GM21529 (cell line): ENCODE results near the gene ATP11A.

ENCODE experiments used
- ATAC-seq: cut with Tn5 transposase; IDR thresholded peaks from one replicate; pipeline ENCODE4 v1.9.1; 2021; ENCODE audit not compliant: unreplicated experiment

ATP11A gene

DNA sequence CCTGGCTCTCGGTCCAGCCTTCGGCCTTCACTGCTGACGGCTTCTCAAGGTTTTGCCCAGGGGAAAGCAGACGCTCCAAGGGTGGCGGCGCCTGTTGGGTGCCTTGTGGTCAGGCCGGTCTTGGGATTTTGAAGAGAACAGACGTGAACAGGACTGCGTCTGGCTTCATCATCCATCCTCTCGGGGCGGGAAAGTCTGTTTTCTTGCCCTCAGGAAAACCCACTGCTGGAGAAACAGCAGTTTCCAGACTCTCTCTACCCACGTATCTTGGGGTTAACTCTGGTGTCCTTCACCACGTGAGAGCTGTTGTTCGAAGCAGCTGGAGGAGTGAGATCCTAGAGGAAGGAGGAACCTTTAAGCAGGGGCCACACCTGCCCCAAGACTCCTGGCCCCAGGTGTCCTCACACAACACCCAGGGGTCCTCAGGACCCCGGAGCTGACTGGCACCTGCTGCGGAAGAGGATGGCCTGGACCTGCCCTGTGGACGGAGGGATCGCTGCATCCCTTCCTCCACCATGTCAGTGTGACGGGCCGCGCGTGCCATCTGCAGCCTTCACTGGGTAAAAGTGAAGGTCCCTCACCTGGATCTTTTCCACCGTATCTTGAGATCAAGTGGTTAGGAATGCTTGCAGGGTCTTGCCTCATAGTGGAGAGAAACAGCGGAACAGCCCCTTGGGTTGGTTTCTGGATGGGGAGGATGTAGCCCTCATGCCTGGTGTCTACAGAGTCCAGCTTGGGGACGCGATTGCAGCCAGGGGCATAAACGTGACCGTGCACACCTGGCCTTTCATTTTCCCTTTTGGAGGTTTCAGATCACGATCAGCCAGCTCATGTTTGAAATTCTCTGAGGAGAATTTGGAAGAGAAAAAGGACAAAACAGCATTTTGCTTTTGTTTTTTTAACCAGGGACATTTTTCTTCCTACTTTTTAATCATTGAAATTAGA lies 209.7 kb downstream of the ATP11A start:
- ATAC-seq = no peak

DNA sequence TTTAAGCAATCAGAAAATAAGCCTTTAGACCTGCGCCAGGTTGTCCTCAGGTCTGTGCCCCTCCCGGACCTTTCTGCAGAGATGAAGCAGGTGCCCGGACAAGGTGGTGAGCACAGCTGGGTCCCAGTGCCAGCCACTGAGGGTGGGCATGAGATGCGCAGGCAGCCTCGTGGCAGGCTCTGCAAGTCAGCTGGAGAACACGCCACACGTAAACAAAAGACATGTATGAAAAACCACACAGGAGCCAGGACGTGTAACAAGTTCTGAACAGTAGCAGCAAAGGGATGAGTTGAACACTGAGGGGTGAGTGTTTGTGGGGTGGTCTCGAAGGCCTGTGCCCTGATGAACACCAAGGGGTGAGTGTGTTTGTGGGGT lies 210.4 kb downstream of the ATP11A start:
- no peak for ATAC-seq

- no peak for ATAC-seq
These were observed 210.9 kb downstream of the ATP11A start for GRCh38 chr13:112900691-112901091.

DNA sequence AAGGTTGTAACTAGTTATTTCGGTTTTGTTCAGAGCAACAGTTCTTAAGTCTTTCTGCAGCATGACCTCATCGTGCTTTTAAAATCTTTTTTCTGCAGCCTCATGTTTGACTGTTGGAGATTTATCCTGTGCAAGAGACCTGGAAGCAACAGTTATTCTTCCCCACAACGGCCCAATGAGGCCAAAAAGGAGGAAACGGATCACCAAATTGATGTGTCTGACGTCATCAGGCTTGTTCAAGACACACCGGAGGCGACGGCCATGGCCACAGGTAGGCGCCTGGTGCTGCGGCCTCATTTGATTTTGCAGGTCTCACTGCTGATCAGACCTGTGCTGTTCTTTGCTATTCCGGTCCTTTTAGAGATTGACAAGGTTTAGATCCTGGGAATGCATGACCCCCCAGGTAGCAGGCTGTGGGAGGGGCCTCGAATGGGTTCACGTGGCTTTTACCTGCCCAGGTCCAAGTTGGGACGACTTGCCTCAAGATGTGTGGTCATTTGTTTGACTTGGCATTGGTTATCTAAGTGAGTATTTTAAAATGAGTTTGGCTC lies 212.3 kb downstream of the ATP11A start:
- no peak for ATAC-seq

DNA sequence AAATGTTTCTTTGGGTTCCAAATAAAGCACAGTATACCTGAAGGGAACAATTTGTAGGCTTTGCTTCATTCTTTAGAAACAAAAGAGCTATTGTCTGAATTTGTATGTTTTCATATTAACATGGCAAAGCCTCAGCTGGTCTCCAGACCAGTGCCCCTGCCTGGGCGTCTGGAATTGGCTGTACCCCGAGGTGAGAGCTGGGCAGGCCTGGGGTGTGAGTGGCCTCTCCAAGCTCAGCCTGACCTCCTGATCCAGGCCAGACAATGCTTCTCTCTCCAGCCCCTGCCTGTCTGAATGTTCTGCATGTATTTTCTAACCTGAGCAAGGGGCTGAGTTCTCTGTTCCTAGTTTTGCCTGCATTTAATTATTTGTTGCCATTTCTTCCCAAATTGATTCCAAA lies 212.8 kb downstream of the ATP11A start:
- no peak for ATAC-seq

DNA sequence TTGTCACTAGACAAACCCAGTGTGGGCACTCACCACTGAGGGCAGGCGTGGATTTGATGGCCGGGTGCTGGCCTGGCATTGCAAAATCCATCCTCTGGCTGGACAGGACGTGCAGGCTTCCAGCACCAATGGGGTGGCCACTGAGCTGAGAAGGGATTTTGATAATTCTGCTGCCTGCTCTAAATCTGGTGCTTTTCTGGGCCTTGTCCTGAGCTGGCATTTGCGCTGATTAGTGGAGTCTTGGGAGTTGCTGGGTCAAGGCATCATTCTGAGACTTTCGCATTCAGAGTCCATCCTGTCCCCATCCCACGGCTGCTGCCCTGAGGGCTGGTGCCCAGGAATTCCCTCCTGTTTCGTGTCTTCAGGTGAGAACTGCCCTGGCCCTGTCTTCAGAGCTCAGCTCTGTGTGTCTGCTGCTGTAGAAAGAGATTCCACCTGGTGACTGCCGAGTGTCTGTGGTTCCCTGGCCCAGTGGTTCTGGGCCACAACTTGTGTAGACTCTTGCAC lies 213.3 kb downstream of the ATP11A start:
- no peak for ATAC-seq

DNA sequence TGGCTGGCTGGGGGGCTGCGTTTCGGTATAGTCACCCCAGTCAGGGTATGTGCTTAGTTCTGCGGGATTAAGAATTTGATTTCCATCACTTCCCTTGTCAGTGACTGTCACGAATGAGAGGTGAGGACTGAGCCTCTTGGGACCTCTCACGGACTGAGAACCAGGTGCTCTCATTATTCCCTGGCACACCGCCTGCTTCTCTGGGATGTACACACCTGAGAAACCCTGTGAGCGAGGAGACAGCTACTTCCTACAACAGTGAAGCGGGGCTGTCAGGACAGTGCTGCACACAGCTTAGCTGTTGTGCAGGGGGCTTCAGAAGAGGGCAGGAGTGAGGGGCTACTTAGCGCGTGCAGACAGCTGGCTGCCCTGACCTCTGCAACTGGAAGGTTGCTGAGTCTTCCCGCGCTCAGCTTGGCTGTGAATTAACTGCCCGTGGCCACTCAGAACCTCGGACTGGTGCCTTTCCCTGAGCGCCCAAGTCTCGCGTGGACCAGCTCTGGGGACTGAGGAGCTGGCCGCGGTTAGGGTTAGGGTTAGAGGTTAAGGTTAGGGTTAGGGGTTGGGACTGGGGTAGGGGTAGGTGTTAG lies 213.9 kb downstream of the ATP11A start:
- ATAC-seq = no peak

- ATAC-seq = no peak
These were observed 214.7 kb downstream of the ATP11A start for GRCh38 chr13:112904436-112904960.

DNA sequence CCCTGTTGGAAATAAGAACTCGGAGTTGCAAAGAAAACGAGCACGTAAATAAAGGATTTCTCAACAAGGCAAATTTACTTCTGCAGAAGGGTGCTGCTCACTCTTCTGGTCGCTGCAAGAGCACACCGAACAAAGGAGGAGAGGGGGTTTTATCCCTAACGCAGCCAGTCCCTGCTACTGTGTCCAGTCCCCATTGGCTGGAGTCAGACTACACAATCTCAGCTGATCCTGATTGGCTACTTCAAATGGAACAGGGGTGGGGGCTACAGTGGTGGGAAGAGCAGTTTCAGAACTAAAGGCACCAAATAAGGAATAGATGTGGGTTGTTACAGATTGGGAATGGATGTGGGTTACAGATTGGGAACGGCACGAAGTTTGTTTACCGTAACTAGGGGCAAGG lies 215.2 kb downstream of the ATP11A start:
- no peak for ATAC-seq

DNA sequence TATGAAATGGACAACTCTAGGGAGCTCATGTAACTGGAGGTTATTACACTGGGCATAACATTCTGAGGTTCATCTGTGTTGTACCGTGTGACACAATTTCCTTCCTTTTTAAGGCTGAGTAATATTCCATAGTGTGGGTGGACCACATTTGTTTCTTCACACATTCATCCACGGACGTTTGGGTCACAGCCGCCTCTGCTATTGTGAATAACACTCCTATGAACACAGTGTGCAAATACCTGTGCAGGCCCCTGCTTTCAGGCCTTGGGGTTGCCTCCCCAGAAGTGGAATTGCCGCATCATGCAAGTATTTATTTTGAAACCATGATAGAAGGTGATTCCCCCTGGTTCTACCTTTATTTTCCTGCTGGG lies 215.8 kb downstream of the ATP11A start:
- ATAC-seq = no peak

- ATAC-seq = no peak
These were observed 216.3 kb downstream of the ATP11A start for GRCh38 chr13:112905990-112906641.

- ATAC-seq = no peak
These were observed 217.4 kb downstream of the ATP11A start for GRCh38 chr13:112907286-112907685.

DNA sequence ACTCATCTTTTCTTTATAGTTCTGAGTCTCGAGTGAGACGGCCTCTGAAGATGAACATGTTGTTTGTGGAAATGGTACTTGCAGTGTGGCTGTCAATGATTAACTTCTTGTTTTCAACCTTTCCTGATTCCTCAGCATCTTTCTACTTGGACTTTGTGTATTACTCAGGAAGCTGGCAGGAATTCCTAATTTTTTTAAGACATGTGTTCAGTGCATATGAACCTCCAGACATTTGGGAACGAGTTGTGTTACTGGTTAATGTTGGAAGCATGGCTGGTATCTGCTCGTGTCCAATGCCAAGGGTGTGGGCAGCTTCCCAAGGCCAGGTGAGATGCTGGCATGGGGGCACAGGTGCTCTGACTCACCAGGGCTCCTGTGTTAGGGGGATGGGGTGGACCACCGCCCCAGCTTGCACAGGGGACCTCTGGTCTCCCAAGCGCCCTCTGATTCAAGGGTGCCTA lies 218.1 kb downstream of the ATP11A start:
- ATAC-seq = no peak

- ATAC-seq = no peak
These were observed 218.5 kb downstream of the ATP11A start for GRCh38 chr13:112908342-112908741.

- ATAC-seq = no peak
These were observed 220.2 kb downstream of the ATP11A start for GRCh38 chr13:112910016-112910415.

DNA sequence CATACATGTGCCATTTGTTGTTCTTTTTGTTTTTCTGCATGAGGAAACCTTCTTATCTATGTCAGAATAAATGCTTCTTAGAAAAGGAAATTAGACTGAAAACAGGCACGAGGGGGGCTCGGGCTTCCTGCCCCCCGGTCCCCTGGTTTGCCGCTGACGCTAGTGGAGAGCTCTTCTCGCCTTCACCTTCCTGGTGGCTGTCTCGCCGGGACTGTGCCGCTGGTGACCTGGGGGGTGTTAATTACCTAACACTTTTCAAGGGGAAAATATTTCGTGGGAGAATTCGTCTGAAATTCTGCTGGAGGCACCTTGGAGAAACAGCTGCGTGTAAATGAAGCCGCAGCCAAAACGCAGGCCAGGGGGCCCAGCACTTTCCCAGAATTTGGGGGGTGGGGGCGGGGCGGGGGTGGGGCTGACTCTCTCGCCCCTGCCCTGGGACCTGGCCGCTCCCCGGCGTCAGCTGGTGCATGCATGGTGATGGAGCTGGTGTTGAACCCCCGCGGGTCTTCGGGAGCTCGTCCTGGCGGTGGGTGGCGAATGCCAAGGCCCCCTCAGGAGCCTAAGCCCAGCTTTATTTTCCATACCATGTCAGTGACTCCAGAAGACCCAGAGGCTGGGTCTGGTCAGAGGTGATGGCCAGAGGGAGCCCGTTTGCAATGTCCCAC lies 220.9 kb downstream of the ATP11A start:
- ATAC-seq = no peak

DNA sequence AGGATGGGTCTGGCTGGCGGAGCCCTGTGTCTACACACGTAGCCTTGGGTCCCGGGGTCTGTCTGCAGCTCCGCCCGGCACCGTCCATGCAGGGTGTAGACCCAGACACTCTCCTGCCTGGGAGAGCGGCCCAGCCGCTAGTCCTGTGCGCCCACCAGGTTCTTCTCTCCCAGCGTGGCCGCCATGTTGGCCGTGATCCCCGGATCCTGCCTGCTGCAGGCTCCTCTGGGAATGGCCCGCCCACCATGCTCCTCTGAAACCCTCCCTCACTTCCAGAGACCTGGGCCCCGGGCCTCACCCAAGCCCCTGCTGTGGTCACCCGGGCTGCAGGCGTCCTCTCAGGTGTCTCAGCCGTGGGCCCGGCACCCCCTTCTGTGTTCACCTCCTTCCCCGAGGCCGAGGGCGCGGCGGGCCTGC lies 221.5 kb downstream of the ATP11A start:
- no peak for ATAC-seq

DNA sequence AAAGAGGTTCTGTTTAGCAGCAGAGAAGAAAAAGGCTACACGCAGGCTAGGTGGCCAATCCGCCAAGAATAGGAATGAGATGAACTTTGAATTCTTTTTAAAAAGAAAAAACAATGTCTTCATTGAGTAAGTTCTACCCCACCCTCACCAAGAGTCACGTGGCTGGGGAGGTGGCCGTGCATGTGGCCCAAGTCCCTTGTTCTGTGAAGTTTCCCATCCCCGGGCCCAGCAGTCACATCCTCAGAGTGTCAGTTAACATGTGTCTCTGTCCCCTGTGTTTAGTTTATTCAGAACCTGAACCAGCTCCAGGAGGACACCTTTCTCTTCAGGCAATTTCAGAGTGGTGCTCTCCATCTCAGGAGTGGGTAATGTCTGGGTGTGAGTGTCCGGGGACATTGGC lies 222.0 kb downstream of the ATP11A start:
- no peak for ATAC-seq

GRCh38 chr13:112912726-112913440 lies 223.0 kb downstream of the ATP11A start:
- ATAC-seq = no peak

GRCh38 chr13:112916296-112916695 lies 226.5 kb downstream of the ATP11A start:
- no peak for ATAC-seq
